GM21528 (cell line): ENCODE data around the gene SSU72.
"Not testable (repeated sequence)": the region's sequence is repeated elsewhere in the genome, so short reads cannot be mapped to it uniquely, and the experiment has no call there.

Experiments
- ATAC-seq: cut with Tn5 transposase; IDR thresholded peaks from one replicate; pipeline ENCODE4 v1.9.1; 2021; ENCODE audit warnings: mild to moderate bottlenecking, moderate library complexity; ENCODE audit not compliant: unreplicated experiment, low FRiP score

SSU72 gene

DNA sequence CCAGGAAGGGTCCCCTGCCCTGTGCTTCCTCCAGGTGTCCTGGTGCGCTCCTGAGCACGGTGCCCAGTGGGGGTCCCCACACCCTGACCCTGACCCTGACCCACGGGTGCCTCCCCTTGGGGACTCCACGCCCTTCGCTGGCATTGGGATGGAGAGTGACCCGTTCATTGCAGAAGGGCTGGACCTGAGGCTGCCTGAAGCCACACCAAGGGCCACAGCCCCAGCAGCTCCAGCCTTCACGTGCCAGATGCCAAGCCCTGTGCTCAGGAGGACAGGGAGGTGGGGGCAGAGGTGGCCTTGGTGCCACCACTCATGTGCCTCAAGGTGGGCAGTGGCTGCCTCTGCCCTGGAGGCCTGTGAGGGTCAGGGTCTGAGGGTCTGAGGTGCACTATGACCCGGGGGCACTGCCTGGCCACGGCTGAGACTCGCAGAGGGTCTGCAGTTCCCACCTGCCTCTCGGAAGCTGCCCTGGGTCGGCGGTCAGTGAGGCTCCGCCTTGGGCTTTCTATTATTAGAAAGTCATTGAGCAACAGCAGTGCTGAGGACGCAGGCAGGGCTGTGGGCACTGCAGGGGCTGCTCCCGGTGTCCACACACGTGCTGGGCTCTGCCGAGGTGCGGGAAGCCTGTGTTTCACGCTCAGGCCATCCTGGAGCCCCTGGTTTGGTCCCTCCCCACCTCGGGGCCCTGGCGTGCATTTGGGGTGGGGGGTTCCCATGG is 41.3 kb downstream of the SSU72 start:
- not testable (repeated sequence) for ATAC-seq

DNA sequence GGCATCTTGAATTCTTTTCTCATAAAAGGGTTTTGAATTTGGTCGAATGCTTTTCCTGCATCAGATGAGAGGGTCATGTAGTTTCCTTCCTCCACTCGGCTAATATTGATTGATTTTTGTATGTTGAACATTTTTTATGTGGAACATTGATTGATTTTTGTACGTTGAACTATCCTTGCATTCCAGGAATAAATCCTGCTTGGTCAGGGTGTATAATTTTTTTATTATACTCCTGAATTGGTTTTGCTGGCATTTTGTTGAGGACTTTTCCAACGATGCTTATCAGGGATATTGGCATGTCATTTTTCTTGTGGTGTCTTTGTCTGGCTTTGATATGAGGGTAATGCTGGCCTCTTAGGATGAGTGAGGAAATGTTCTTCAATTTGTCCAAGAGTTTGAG is 42.7 kb downstream of the SSU72 start:
- ATAC-seq = no peak

DNA sequence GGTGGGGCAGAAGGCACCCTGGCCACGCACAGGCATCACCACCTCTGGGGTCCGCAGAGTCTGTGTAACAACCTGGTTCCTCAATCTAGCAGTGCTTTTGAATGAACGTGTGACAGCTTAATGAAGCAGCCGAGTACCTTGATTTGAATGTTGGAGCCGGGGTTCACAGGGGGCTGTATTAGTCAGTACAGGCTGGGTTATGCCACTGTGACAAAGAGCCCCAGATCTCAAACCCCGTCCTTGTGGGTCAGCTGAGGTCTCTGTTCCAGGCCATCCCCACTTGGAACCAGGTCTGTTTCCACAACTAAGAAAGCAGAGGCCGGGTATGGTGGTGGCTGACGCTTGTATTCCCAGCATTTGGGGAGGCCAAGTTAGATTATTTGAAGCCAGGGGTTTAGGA is 44.7 kb downstream of the SSU72 start:
- no peak for ATAC-seq

DNA sequence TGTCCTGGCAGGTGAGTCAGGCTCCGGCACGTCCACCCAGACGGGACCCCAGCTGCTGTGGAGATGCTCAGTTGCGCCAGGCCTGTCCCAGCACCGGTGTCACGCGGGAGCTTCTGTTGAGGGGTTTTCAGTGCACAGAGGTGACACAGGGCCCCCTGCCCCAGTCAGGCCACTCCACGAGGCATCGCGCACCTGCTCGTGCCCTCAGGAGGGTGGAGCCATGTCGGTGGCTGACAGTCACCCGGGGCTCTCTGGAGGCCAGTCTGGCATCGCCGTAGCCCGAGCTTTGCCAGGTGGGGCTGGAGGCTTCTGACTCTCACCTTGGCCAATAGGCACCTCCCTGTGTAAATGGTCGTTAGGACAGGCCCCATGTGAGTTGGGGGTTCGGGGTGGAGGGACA is 45.3 kb downstream of the SSU72 start:
- no peak for ATAC-seq

DNA sequence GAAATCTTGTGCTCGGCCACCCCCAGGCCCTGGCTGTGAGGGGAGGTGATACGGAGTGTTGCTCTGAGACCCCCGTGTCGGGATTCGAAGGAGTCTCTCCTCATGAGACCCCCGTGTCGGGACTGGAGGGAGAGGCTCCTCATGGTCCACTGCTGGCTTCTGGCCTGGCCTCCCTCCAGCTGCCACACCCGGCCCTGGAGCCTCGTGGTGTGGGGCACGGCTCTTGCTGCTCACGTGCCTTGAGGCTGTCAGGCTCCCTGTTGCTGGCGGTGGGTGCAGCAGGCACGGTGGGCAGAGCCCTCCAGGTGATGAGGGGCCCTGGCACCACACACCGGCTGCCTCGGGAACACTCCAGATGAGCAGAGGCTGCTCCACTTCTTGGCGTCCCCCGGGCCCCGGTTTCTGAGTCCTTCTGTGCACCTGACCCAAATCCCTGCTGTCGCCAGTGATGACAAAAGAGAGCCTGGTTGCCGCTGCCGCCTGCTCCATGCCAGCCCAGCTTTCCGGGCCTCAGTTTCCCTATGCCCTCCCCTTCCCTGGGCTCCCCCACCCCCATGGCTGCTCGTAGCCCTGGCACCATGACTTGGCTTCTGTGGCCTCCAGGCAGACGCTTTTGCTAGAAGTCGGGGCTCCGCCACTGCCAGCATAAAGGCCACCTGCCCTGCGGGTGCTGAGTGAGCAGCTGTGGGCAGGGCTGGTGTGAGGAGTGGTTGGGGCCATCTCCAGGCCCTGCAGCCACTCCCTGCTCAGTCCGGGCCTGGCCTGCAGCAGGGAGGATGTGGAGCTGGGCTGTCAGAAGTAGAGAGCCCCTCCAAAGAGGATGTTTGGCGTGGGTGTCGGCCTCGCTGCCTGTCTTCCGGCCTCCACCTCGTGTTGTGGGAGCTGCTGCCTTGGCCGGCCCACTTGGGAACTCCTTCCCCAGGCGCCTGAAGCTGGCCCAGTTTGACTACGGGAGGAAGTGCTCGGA is 46.1 kb downstream of the SSU72 start:
- no peak for ATAC-seq

DNA sequence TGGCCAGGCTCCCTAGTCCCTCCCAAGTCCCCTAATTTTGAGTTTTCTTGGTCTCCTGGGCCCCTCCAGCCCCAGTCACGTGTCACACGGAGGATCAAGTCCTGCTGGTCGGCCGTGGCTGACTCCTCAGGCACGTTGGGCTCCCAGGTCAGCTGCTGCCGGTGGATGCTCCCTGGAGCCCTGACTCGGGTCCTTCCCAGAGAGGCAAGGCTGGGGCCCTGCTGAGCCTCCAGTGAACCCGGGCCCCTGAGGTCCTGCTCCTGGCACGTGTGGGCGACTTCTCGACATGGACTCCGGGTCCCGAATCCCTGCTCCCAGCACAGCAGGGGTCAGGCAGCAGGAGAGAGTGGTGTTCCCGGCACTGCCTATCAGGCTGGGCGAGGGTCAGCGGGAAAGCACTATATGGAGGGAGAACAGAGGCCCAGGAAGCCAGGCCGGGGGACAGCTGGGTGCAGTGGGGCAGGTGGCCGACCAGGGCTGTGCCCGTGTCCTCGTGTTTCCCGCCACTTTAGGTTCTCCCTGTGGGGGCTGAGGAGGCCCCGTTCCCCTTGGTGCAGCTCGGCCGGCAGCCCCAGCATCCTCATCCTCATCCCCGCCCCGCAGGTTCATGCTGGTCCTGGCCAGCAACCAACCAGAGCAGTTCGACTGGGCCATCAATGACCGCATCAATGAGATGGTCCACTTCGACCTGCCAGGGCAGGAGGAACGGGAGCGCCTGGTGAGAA is 47.4 kb downstream of the SSU72 start:
- ATAC-seq = no peak

DNA sequence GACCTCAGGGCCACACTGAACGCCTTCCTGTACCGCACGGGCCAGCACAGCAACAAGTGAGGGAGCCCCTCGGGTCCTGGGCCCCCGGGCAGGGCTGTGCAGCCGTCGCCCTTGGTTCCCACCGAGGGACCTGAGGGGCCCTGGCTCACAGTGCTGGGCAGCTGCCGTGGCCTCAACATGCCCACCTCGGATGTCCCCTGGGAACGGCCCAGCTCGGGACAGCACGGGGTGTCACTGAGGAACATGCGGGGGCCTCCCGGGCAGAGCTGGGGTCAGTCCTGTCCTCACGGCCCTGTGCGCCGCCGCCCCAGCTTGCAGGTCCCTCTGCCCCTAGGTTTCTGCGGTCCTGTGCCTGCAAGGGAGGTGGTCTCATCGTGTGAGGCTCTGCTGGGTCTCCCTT is 48.2 kb downstream of the SSU72 start:
- ATAC-seq = not testable (repeated sequence)

DNA sequence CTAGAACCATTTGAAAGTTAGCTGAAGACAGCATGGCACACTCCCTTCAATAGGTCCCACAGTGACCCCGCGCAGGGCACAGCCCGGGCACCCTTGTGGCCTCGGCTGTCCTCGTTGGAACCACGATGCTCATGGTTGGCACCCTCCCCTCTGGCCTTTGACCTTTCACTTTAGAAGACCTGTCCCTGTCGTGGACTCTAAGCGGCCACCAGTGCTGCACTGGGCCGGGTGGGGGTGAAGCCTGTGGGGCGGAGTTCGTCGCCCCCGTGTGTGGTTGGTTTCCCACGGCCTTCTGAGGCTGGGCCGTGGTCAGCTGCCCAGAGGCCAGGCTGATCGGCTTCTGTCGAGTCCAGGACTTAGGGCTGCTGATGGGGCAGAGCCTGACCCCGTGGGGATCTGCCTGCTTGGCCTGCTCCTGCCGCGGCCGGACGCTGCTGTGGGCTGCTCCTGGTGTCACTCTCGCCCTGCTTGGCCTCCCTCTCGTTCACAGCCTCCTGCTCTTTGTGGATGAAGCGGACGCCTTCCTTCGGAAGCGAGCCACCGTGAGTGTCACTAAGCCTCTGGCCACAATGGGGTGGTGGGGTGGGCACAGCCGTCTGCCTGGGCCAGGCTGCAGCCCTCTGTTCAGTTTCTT is 49.8 kb downstream of the SSU72 start:
- ATAC-seq = not testable (repeated sequence)

DNA sequence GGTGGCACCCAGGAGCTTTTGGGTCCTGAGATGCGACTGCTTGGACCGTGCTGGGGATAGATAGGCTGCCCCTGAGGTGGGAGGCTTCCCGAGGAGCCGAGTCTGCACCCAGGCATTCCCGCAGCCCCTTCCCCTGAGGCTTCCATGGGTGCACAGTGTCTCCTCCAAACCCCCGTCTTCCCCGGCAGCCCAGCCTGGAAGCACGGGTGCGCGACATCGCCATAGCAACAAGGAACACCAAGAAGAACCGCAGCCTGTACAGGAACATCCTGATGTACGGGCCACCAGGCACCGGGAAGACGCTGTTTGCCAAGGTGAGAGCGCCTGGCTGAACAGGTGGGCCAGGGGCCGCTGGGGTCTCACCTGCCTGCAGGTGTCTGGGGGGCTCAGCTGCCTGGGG is 51.0 kb downstream of the SSU72 start:
- not testable (repeated sequence) for ATAC-seq

DNA sequence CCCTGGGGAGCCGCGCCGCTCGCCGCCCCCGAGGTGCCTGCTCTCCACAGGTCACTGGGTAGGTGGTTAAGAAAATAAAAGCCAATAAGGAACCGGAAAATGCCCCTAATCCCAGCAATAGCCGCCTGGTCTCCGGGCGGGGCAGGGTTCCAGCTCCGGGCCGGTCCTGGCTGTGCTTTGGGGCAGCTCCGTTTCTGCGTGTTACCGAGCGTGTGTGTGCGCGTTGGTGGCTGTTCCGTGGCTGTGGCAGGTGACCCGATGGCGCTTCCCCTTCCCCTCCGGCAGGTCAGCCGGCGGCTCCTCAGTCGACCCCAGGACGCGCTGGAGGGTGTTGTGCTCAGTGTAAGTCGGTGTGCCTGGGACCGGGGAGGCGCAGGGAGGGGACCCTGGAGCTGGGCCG is 51.4 kb downstream of the SSU72 start:
- not testable (repeated sequence) for ATAC-seq

DNA sequence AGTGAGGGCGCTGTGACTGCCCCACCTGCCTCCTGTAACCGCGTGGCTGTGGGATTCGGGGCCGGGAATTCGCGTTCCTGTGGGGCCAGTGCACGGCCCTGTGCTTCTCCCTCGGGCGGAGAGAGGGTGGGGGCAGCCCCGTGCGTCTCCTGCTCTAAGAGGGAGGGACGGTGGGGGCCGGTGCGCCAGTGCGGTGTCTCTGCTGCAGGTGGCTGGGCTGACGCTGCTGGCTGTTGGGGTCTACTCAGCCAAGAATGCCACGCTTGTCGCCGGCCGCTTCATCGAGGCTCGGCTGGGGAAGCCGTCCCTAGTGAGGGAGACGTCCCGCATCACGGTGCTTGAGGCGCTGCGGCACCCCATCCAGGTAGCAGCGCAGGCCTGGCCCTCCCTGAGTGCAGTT is 52.1 kb downstream of the SSU72 start:
- ATAC-seq = not testable (repeated sequence)

DNA sequence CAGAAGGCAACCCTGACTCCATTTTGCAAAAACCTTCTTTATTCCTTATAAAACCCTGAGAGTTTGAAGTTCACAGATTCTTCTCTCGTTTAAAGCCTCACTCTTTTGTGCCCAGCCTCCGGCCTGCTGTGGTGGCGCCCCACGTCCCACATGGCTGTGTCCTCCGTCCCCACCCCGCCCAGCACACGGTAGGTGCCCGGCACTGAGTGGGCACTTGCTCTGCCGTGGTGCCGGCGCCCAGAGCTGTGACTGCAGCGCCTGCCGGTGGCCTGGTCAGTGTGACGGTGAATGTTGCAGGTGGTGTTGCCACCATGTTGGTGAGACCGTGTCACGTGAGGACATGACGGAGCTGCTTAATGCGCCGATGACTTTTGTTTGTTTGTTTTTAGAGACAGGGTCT is 53.3 kb downstream of the SSU72 start:
- no peak for ATAC-seq

DNA sequence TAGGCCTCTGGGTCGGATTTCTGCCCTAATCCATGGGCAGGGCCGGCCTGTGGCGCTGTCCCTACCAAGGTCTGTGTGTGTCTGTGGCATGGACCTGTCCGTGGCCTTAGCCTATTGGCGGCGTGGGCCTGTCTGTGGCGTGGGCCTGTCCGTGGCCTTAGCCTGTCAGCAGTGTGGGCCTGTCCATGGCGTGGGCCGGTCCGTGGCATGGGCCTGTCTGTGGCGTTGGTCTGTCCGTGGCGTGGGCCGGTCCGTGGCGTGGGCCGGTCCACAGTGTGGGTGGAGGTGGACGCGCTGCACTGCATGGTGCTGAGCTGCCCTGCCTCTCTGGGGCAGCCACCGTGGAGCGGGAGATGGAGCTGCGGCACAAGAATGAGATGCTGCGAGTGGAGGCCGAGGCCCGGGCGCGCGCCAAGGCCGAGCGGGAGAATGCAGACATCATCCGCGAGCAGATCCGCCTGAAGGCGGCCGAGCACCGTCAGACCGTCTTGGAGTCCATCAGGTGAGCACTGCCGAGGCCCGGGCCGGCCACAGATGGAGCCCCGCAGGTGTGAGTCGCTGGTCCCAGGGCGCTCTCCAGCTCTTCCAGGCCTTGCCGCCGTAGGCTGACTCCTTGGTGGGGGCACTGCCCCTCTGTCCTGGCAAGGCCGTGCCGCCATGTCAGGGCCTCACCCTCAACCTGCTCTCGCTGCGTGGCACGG is 54.7 kb downstream of the SSU72 start:
- not testable (repeated sequence) for ATAC-seq

DNA sequence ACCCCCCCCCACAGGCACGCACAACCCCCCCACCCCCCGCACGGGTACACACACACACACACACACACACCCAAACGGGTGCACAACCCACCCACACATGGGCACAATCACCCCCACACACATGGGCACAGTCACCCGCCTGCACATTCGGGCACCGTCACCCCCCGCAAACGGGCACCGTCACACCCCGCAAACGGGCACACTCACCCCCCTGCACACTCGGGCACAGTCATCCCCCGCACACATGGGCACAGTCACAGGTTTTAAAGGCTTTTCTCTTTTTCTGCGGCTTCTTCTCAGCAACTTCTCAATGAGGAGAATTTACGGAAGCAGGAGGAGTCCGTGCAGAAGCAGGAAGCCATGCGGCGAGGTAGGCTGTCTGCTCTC is 56.0 kb downstream of the SSU72 start:
- not testable (repeated sequence) for ATAC-seq

DNA sequence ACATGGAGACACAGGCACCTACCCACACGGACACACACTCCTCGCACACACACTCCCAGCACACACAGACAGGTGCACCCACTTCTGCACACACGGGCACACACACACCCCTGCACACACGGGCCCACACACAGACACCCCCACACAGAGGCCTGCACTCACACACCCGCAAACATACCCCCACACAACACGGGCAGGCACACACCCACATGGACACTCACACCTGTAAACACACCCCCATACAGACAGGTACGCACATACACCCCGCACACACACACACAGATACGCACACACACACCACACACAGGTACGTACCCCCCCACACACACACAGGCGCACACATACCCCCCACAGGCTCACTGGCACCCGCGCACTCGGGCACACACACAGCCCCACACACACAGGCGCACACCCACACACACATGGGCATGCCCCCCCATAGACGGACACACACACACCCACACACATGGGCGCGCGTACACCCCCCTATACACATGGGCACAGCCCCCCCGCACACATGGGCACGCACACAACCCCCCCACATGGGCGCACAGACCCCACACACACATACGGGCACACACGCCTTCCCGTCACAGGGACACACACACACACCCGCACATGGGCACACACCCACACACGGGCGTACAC is 56.6 kb downstream of the SSU72 start:
- no peak for ATAC-seq

DNA sequence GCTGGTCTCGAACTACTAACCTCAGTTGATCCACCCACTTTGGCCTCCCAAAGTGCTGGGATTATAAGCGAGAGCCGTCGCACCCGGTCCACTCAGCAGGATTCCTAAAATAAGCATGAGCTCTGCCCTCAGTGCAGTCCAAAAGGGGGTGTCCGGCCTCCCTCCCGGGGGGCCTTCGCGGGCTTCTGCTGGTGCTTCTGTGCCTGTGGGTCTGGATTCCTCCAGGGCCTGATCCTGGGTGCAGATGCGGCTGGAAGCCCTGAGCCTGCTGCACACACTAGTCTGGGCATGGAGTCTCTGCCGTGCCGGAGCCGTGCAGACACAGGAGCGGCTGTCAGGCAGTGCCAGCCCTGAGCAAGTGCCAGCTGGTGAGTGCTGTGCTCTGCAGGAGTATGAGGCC is 57.7 kb downstream of the SSU72 start:
- ATAC-seq = not testable (repeated sequence)

DNA sequence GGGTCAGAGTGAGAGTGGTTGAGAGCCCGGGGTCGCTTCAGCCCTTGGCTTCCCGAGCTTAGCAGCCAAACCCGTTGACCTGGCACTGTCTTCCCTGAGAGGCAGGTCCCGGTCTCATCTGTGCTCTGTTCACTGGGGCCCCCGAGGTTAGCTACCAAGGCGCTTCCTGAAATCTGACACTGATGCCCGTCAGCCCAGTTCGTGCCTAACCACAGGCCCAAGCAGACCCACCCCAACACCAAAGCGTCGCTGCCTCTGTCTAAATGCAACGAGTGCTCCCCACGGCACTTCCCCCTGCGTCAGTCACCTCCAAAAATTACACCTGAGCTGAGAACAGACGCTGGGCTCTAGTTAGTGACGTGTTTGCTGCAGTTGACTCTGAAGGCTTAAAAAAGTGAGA is 60.3 kb downstream of the SSU72 start:
- not testable (repeated sequence) for ATAC-seq

DNA sequence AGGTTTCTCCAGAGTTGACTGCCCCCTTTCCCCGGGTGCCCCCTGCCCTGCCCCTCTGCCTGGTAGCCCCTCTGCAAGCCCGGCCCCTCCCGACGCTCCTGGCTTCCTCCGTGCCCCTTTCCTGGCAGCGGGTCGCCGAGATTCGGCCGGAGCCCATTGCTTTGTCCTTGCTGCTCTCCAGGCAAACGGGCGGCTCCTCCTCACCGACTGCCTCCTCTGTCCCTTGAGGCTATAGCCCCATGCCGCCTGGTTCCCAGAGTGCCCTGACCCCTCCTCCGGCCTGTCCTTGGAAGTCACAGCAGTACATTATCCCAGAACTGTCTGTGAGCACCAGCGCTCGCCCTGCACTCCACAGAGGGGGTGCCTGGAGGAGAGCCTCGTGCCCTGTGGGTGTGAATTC is 61.0 kb downstream of the SSU72 start:
- ATAC-seq = not testable (repeated sequence)

DNA sequence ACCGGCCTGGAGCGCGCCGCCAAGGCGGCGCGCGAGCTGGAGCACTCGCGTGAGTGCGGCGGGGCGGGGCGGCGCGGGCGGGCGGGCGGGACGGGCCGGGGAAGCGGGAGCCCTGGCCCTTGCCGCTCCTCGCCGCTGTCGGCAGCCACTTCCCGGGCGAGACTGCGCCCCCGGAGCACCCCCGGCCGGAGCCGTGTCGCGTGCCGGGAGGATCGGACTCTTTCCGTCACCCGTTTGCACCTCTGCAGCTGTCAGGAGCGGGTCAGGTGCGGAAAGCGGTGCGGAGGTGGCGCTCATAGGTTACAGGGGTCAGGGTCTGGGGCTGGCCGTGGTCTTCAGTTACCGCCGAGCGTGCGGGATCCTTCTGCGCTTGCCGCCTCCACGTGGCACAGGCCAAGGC is 62.2 kb downstream of the SSU72 start:
- peak; percentile 16 for ATAC-seq
